GM19193 (cell line): ENCODE results near the gene MYO1H.

Experiments
- POLR2A ChIP-seq: IDR thresholded peaks from 4 replicates; pipeline ENCODE4 v1.6.1; 2011; ENCODE audit not compliant: insufficient read depth, insufficient read length; ENCODE audit errors: extremely low read depth

Gene MYO1H

DNA sequence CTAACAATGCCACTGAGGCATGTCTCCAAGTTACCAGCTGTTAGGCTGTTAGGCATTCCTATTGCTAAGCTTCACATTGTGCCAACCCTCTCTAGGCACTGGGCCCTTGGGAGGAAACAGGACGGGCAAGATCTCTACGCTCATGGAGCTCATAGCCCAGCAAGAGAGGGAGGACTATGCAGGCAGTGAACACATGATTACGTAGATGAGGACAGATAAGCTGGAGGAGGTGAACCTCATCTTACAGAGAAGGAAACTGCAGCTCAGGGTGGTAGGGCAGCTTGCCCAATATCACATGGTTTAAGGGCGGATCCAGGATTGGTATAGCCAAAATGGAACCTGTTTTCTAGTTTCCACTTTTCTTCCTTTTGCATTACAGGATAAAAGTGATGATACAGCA, 137.5 kb downstream of the MYO1H start:
- no peak for TF ChIP-seq POLR2A

DNA sequence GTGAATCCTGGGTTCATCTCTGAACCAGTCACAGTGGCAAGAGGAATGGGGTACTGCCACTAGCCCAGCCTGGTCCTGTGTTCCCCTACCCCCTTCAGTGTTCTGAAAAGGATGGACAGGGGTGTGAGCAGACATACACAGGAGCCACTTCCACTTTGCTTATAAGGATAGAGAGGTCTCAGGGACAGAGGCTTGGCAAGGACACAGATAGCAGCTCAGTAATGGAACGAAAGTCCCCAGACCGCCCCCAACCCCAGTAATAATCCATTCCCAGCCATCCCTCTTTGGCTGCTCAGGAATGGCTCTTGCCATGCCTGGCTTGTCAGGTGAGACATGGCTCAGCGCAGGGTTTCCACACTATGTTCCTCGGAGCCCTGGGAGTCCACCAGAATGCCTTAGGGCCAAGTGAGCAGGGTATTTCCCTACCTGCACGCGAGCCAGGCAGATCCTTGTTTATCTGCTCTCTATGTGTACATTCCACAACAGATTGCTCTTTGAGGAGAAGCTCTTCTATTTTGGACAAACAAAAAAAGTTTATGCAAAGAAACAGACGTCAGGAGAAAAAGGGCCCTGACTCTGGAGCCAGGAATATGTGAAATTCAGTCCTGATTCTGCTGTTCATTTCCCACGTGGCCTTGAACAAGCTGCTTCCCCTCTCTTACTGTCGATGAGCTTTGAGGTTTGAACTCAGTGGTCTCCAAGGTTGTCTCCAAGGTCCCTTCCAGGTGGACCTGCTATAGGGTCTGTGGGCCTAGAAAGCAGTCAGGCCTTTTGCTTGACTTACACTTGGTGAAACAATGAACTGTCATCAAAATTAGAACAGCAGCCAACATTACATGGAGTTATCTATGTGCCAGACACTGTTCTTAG, 139.7 kb downstream of the MYO1H start:
- TF ChIP-seq POLR2A: no peak

DNA sequence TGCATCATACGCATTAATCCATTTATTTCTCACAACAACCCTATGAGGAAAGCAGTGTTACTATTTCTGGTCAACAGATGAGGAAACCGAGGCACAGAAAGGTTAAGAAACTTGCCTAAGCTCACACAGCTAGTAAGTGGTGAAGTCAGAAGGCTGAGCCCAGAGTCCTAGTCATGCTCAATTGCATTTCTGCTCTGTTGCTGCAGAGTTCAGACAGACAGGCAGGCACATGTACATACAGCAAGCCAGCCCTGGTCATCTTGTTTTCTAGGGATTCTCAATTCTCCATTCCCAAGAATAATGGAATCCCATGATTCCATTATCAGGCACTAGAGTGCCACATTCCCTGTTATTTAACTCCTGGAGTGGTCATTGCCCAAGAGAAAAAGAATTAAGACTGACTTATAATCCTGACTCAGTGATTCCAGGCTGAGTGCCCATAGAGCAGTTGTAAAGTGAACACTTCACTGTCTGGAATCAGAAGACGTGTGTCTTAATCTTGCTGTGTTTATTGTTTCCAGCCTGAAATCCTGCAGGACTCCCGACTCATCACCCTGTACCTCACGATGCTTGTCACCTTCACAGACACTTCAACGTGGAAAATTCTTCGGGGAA, 140.5 kb downstream of the MYO1H start:
- TF ChIP-seq POLR2A: no peak

DNA sequence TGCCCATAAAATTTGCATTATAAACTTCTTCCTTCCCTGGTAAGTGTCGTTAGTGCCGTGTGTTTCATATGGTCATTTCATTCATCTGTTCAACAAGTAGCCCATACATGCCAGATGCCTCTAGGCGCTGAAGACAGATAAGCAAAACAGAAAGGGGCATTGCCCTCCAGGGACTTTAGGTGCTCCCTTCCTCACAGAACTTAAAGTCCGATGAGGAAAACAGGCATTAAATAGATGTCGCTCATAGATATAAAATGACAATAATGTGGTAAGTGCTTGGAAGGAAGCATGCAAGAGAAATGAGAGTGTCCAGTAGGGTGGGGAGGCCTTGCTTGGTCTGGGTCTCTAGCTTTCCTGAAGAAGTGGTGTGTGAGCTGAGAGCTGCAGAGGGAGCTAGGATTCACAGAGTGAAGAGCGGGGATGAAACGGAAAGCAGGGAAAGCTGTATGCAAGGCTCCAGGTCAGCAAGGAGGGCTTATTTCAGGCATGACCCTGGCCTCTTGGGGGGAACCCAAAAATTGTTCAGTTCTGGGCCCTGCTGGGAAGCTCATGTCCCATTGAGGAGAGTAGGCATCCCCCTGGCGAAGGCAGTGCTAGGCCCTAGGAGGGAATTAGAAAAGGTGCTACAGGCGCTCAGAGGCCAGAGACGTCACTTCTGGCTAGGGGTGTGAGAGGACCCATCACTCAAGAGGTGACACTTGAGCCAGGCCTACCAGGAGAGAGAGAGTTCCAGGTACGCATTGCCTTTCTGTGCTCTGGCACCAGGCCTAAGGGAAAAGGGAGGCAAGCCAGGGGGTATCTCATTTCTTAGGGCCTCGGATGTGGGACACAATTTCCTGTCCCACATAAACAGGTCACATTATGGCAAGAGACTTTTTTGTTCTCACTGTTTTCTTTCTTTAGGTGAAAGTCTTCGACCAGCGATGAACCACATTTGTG, 141.6 kb downstream of the MYO1H start:
- no peak for TF ChIP-seq POLR2A

DNA sequence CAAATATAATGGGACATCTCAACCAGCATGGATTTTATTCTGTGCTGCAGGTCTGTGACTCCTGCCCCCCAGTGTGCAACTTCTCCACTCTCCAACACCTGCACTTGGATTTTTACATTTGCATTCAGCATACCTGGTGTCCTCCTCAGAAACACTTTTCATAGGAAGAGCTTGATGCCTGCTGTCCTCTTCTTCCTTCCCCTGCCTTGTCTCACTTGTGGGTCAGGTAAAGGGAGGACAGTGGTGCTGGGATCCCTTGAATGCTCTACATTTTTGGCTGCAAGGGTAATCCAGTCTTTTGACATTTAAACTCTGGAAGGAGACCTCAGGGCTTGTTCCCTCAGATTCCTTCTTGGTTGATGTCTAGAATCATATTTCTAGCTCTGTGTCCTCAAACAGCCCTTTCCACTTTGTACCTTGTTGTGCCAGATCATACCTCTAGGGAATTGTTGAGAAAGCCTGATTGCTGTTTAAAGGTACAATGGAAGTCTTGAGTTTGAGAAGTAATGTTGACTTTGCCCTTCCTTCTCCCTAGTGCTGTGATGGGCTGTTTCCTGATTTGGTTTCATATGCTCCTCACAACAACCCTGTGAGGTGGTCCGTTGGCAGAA, 142.4 kb downstream of the MYO1H start:
- no peak for TF ChIP-seq POLR2A

DNA sequence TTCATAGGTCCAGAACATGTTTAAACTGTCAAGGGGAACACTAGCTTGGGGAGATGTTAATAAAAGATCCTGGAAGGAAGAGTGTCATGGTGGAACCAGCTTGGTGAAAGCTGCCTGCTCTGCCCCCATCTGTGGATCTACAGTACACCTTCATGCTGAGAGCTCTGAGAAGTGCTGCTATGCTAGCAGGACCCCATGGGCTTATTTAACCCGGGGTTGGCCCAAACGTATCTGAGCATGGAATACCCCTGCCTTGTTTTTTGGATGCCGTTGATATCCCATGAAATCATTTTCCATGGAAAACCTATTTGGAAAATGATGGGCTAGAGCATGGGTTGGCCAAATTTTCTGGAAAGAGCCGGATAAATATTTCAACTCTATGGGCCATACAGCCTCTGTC, 144.0 kb downstream of the MYO1H start:
- no peak for TF ChIP-seq POLR2A

DNA sequence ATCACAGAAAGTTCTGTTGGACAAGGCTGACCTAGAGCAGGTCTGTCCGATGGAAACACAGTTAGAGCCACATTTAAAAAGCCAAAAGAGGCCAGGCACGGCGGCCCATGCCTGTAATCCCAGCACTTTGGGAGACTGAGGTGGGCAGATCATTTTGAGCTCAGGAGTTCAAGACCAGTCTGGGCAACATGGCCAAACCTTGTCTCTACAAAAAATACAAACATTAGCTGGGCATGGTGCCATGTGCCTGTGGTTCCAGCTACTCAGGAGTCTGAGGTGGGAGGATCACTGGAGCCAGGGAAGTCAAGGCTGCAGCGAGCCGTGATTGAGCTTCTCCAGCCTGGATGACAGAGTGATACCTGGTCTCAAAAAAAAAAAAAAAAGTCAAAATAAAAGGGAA, 144.7 kb downstream of the MYO1H start:
- TF ChIP-seq POLR2A: no peak

DNA sequence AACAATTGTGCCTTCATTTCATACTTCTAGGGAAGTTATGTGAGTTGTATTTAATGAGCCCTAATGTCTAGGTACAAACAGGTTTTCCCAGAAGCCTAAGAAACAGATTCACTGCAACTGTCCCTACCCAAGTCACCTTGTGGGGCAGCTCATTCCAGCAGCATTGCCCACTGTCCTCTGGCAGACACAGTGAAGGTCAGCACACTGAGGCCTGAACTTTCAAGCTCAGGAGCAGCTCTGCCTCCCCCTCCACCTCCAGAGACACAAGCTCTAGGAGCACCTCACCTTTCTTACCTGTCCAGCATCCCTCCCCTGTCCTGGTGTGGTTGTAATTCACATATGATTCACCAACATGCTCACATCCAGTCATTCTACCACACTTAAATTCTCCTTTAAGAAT, 145.4 kb downstream of the MYO1H start:
- TF ChIP-seq POLR2A: no peak

DNA sequence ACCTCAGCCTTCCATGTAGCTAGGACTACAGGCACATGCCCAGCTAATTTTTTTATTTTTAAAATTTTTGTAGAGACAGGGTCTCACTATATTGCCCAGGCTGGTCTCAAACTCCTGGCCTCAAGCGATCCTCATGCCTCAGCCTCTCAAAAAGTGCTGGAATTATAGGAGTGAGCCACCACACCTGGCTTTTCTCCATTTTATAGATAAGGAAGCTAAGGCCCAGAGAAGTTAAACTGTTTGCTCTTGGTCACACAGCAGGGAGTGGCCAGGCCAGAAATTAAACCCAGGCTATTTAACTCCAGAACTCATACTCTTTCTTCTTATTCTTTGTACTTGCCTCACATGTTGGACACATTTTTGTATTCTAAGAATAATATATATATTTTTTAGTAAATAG, 146.2 kb downstream of the MYO1H start:
- TF ChIP-seq POLR2A: no peak

DNA sequence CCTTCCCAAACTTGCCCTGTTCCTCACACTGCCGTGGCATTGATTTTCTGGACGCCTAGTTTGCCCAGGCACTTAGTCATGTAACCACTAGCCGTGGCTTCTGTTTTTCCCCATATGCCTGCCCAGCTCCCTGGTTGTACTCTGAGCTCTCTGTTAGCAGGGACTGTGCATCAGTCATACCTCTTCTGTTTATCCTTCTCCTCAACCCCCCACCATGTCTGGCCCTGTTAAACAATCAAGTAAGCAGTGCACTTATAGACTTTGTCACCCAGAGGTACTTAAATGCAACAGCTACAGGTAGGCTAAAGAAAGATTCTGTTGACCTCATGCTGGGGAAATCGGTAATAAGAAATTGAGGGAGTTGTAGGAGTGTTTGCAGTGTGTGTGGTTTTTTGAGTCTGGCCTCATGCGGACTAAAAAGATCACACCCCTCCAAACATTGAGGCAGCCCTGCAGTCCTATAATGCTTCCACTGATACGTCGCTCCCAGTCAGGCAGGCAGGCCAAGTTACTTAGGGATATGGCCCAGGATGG, 146.7 kb downstream of the MYO1H start:
- TF ChIP-seq POLR2A: no peak

DNA sequence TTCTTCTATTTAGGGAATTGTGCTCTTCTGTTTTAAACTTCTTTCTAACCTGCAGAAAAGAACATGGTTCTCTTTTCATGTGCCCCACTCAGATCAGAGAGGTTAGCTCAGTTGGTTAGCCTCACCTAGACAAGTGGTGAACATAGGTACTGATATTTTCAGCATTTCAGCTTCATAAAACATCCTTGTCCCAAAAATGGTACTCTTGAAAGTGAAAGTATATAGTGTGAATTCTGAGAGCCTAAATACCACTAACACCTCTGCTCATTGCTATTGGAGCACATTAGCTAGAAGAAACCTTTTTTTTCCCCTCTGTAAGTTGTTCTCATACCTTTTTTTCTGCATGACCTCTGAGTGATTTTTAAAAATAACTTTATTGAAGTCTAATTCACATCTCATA, 147.3 kb downstream of the MYO1H start:
- TF ChIP-seq POLR2A: no peak

DNA sequence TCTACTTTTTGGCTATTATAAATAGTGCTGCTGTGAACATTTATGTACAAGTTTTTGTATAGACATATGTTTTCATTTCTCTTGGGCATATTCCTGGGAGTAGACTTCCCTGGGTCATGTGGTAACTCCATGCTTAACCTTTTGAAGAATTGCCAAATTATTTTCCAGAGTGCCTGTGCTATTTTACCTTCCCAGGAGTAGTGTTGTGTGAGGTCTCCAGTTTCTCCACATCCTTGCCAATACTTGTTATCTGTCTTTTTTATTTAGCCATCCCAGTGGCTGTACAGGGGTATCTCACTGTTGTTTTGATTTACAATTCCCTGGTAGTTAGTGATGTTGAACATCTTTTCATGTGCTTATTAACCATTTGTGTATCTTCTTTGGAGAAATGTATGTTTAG, 148.6 kb downstream of the MYO1H start:
- no peak for TF ChIP-seq POLR2A

DNA sequence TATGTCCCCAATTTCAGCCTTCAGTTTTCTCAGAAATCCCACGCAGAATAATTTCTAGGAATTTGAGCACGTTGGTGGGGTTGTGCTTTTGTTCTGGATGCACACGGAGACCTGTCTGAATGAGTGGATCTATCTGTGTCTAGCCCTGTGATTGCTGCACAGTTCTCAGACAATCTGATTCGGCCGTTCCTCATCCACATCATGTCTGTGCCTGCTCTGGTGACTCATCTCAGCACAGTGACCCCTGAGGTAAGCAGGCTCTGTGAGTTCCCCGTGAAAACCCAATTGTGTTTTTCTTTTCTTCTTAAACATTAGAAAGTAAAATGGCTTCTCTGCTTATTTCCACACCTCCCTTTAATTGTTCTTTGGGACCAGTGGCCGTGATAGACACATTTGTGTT, 150.0 kb downstream of the MYO1H start:
- TF ChIP-seq POLR2A: no peak
